Measurements from ENCODE around the gene NPL. TPM values are rescaled to one million over a fixed set of nuclear protein-coding genes. Genes with fewer than 3 reads are reported as not detected.

Gene NPL
- total and polyA plus RNA-seq, 2 donors (not counting 3 experiments of a cell fraction or from before 2014, with no cell fraction given) = 0.14 to 0.75 TPM

DNA sequence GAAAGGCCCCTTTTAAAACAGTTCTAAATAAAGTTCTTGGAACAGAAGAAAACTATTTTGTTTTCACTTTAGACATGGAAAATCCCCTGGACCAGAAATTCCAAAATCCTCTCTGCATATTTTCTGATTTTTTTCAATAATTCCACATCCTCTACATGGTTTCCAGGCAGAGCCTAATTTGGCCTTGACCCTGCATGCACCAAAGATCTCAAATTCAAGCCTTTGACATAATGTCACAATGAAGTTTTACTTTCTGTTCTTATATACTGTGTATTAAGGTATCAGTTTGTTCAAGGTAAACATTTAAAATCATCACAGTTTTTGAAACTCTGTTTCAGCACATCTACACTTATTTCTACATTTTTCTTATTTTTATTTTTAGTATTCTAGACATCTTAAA, 12.2 kb upstream of the NPL start:
- Histone ChIP-seq H3K4me1 (ENCODE audit: control insufficient read depth, extremely low read depth, insufficient read depth, low read length) (no peaks in the 10 kb centered on the region), H3K27me3 (ENCODE audit: control insufficient read depth in 2 of 2, insufficient read depth in 2 of 2, low read length in 2 of 2) (peaks cover 3 to 16% of the 10 kb centered on the region in 2 experiments), H3K4me2 (ENCODE audit: insufficient read depth, low read length) (no peak overlapping the region), H3K9me1 (replicated peaks; ENCODE audit: control insufficient read depth, extremely low read depth, insufficient read depth, low read length) (no peaks in the 10 kb centered on the region), H2AFZ (ENCODE audit: low read depth, low read length) (no peak overlapping the region), H3K9ac (replicated peaks; ENCODE audit: extremely low read depth, insufficient read depth, low read length) (no peak overlapping the region), H4K20me1 (replicated peaks; ENCODE audit: control insufficient read depth, extremely low read depth, insufficient read depth, low read length) (no peaks in the 10 kb centered on the region), H3K79me2 (ENCODE audit: control insufficient read depth, insufficient read depth, low read length) (no peaks in the 10 kb centered on the region), H3K27ac (ENCODE audit: insufficient read depth, low read depth, low read length) (no peak overlapping the region), H3K9me3 (replicated peaks; ENCODE audit: control insufficient read depth, insufficient read depth, low read length) (no peaks in the 10 kb centered on the region), H3K36me3 (ENCODE audit: control insufficient read depth in 2 of 2, extremely low read depth in 1 of 2, insufficient read depth in 2 of 2, low read length in 2 of 2) (no peaks in the 10 kb centered on the region), H3K4me3 (replicated peaks in 1 of 3; ENCODE audit: insufficient read depth in 1 of 3, low read depth in 1 of 3, low read length in 3 of 3) (no peak overlapping the region)
- TF ChIP-seq FOS (IDR thresholded peaks at IDR 0.05; ENCODE audit: borderline replicate concordance, insufficient read depth, low read length) (no peak), JUN (IDR thresholded peaks at IDR 0.05; ENCODE audit: borderline replicate concordance, insufficient read depth, insufficient read length, low read depth) (no peak), POLR2AphosphoS5 (IDR thresholded peaks at IDR 0.05; ENCODE audit: insufficient read depth, low read depth, low read length) (no peak), EZH2 (IDR thresholded peaks at IDR 0.05; ENCODE audit: borderline replicate concordance, low read depth, low read length, severe bottlenecking) (no peak), MAX (IDR thresholded peaks at IDR 0.05; ENCODE audit: insufficient read depth, insufficient read length) (no peak), GATA2 (IDR thresholded peaks at IDR 0.05; ENCODE audit: insufficient read depth, insufficient read length, low read depth, low read length) (no peak), POLR2A (IDR thresholded peaks at IDR 0.05; ENCODE audit: low read depth, low read length) (no peak), MYC (IDR thresholded peaks at IDR 0.05; ENCODE audit: low read depth, low read length) (no peak)
- TF ChIP-seq, protein P1, sequence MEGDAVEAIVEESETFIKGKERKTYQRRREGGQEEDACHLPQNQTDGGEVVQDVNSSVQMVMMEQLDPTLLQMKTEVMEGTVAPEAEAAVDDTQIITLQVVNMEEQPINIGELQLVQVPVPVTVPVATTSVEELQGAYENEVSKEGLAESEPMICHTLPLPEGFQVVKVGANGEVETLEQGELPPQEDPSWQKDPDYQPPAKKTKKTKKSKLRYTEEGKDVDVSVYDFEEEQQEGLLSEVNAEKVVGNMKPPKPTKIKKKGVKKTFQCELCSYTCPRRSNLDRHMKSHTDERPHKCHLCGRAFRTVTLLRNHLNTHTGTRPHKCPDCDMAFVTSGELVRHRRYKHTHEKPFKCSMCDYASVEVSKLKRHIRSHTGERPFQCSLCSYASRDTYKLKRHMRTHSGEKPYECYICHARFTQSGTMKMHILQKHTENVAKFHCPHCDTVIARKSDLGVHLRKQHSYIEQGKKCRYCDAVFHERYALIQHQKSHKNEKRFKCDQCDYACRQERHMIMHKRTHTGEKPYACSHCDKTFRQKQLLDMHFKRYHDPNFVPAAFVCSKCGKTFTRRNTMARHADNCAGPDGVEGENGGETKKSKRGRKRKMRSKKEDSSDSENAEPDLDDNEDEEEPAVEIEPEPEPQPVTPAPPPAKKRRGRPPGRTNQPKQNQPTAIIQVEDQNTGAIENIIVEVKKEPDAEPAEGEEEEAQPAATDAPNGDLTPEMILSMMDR (IDR thresholded peaks at IDR 0.05; ENCODE audit: extremely low read depth in 1 of 2, insufficient read depth in 1 of 2, low read depth in 1 of 2, low read length in 2 of 2) = no peak
- intact Hi-C loops (cut with micrococcal nuclease) (no loop called here), dilution Hi-C loops (cut with MboI; ENCODE audit: extremely low pct_ligation_motif_present, low sequenced_read_pairs) (no loop called here)
- FAIRE-seq = no peak
- POLR2A ChIA-PET = no interaction called here
- CTCF ChIA-PET = no interaction called here
- BruUV-seq (replicated peaks) = no TSS peak
- no peak for DNase-seq (ENCODE audit: low read depth, low spot score)
